ENCODE results near the gene REELD1. TPM values are rescaled to one million over a fixed set of nuclear protein-coding genes. Genes with fewer than 3 reads are reported as not detected.

REELD1 gene
- total RNA-seq, 2 donors from 2014 or later: 0.79 to 0.97 TPM

DNA sequence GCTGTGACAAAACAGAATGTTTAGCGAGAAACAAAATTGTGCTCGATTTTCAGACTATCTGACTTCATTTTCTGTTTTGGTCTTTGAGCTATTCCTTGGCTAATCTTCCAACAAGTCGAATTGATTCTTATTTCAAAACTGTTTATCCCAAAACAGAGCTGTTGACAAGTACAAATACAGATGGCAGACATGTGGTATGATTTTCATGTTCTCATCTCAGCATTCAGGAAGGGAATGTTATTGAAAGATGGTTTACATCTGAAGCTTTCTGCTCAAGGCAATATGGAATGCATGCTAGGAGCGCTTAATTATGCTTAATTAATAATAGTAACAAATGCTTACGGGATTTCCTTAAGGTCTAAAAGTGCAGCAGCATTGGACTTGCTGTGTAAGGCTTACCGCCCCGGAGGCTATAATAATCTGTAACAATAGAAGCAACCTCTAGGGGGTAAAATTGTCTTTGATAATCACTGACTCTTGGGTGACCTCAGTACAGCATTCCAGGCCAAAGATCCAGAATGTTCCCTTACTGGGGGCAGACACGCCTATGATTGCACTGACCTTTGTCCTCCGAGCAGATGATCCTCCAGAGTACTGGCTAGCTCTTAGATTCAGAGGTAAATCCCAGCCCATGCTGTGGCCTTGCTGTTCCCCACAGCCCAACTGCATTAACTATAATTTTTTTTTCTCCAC is 22.4 kb upstream of the REELD1 start:
- H3K4me3 Mint-ChIP-seq: no peak overlapping the region
- no peaks in the 10 kb centered on the region for H3K9me3 Mint-ChIP-seq
- H3K27me3 Mint-ChIP-seq (ENCODE audit: low read depth): no peaks in the 10 kb centered on the region
- H3K27ac Mint-ChIP-seq: peak overlapping the region; percentile 19
- H3K36me3 Mint-ChIP-seq (ENCODE audit: insufficient read depth in 2 of 2): peaks cover 11 to 20% of the 10 kb centered on the region in 2 donors
- DNase-seq: no peak
- peaks cover 18% of the 10 kb centered on the region for H3K4me1 Mint-ChIP-seq (ENCODE audit: low read depth)
- ATAC-seq (replicated peaks in 1 of 2): no peak

DNA sequence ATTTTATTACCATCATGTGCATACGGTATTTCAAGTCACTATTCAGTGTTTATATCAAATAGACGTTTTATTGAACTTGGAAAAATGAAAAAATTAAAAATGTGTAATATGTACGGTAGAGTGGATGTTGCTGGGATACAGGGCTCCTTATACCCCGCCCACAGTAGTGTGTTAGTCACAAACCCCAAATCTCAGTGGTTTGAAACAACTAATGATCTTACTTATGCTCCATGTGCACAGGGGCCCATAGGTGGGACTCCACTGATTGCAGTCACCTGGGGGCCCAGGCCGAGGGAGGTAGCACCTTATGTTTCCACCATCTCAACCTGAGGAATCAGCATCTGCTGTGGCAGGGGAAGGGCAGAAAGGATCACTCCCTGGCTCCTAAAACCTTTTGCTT is 20.7 kb upstream of the REELD1 start:
- H3K36me3 Mint-ChIP-seq (ENCODE audit: insufficient read depth in 2 of 2): peaks cover 9 to 15% of the 10 kb centered on the region in 2 donors
- H3K4me3 Mint-ChIP-seq: no peak overlapping the region
- no peaks in the 10 kb centered on the region for H3K9me3 Mint-ChIP-seq
- peaks cover 18% of the 10 kb centered on the region for H3K4me1 Mint-ChIP-seq (ENCODE audit: low read depth)
- no peaks in the 10 kb centered on the region for H3K27me3 Mint-ChIP-seq (ENCODE audit: low read depth)
- no peak overlapping the region for H3K27ac Mint-ChIP-seq
- ATAC-seq (replicated peaks in 1 of 2): peak; percentile 61 to 66
- DNase-seq: peak; percentile 8 to 18

DNA sequence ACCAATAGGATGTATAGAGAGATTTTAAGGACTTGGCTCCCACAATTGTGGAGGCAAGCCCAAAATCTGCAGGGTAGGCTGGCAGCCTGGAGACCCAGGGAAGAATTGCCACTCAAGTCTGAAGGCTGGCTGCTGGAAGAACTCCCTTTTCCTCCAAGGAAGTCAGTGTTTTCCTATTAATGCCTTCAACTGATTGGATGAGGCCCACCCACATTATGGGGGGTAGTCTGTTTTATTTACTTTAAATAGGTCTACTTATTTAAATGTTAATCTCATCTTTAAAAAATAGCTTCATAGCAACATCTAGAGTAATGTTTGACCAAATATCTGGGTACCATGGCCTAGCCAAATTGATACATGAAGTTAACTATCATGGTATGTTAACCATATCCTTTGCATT is 20.1 kb upstream of the REELD1 start:
- Mint-ChIP-seq H3K4me1 (ENCODE audit: low read depth) (peaks cover 18% of the 10 kb centered on the region), H3K9me3 (no peaks in the 10 kb centered on the region), H3K27ac (no peak overlapping the region), H3K4me3 (no peak overlapping the region), H3K27me3 (ENCODE audit: low read depth) (no peaks in the 10 kb centered on the region), H3K36me3 (ENCODE audit: insufficient read depth in 2 of 2) (peaks cover 9 to 14% of the 10 kb centered on the region in 2 donors)
- ATAC-seq (replicated peaks in 1 of 2): no peak
- DNase-seq: no peak

DNA sequence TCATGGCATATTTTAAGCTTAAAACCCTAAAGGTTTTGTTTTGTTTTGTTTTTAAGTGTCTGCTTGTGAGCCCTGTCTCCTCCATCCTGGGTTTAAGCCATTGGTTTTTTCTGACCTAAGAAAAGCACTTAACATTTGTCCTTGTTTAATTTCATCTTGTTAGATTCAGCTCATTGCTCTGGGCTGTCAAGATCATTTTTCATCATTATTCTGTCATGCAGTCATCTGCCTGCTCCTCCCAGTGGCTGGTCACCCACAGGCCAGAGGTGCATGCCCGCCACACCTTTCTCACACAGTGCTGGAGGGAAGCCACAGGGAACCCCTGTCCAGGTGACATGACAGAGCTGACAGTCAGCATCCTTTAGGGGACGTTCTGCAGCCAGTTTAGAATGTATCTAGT is 11.7 kb upstream of the REELD1 start:
- H3K4me3 Mint-ChIP-seq: no peak overlapping the region
- peaks cover 3 to 7% of the 10 kb centered on the region in 2 donors for H3K36me3 Mint-ChIP-seq (ENCODE audit: insufficient read depth in 2 of 2)
- no peak for ATAC-seq (replicated peaks in 1 of 2)
- DNase-seq: no peak
- no peaks in the 10 kb centered on the region for H3K4me1 Mint-ChIP-seq (ENCODE audit: low read depth)
- H3K27me3 Mint-ChIP-seq (ENCODE audit: low read depth): no peaks in the 10 kb centered on the region
- no peaks in the 10 kb centered on the region for H3K9me3 Mint-ChIP-seq
- no peak overlapping the region for H3K27ac Mint-ChIP-seq

DNA sequence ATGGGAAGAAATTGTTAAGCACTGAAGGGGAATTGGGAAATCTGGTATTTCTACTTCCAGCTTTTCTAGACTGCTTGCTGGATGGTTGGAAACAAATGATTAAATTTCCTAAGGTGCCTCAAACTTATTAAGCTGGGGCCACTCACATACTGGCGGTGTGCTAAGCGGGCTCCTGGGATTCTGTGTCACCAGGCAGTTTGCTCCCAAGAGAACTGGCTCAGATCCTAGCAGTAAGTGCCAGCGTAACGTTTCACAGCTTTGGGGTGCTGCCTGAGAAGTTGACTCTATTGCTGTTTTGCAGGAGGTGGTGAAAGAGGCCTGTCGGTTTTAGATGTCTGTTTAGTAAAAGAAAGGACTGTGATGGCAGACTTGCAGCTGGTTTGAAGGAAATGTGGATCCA is 6.9 kb upstream of the REELD1 start:
- DNase-seq: no peak
- ATAC-seq (replicated peaks in 1 of 2): no peak
- no peak overlapping the region for H3K4me3 Mint-ChIP-seq
- H3K27me3 Mint-ChIP-seq (ENCODE audit: low read depth): peaks cover 8% of the 10 kb centered on the region
- H3K9me3 Mint-ChIP-seq: no peaks in the 10 kb centered on the region
- H3K27ac Mint-ChIP-seq: no peak overlapping the region
- no peaks in the 10 kb centered on the region for H3K4me1 Mint-ChIP-seq (ENCODE audit: low read depth)
- peaks cover 3 to 7% of the 10 kb centered on the region in 2 donors for H3K36me3 Mint-ChIP-seq (ENCODE audit: insufficient read depth in 2 of 2)

DNA sequence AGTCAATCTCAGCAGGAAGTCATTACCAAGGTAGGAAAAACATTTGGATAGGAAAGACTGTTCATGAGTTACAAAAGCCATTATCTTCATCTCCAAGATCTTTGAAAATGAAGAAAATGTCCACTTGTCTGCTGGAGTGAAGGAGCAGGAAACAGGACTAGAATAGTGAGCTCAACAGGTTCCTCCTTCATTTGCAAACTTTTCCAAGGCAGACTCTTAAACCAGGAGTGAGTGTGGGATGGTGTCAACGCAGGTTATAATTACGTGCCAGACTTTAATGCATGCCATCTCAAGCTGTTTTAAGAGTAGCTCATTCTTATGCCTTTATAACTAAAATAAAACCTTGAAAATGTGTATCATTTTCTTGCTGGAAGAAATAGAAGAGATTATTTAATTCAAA is 3.4 kb upstream of the REELD1 start:
- Mint-ChIP-seq H3K27ac (no peak overlapping the region), H3K9me3 (no peaks in the 10 kb centered on the region), H3K36me3 (ENCODE audit: insufficient read depth in 2 of 2) (no peaks in the 10 kb centered on the region), H3K27me3 (ENCODE audit: low read depth) (peaks cover 8% of the 10 kb centered on the region), H3K4me3 (no peak overlapping the region), H3K4me1 (ENCODE audit: low read depth) (no peaks in the 10 kb centered on the region)
- ATAC-seq (replicated peaks in 1 of 2) (no peak), DNase-seq (no peak)

DNA sequence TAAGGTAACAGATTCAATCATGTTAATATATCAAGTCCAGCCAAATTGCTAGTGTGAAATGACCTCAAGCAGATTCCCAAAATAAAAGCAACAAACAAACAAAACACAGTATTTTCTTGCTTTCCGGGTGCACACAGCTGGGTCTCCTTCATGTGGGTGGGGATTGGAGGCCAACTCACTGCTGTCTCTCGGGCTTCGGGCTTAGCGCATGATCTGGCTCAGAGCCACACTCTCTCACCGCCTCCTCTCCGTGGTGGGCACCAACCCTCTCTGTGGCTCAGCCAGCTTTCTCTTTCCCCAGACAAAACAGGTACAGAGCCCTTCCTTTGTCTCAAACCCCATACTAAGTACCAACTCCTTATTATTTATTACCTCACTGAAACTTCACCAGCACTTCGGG is 2.9 kb upstream of the REELD1 start:
- Mint-ChIP-seq H3K4me3 (no peak overlapping the region), H3K9me3 (no peaks in the 10 kb centered on the region), H3K27ac (no peak overlapping the region), H3K4me1 (ENCODE audit: low read depth) (no peaks in the 10 kb centered on the region), H3K27me3 (ENCODE audit: low read depth) (peaks cover 8% of the 10 kb centered on the region), H3K36me3 (ENCODE audit: insufficient read depth in 2 of 2) (no peaks in the 10 kb centered on the region)
- DNase-seq (no peak), ATAC-seq (replicated peaks in 1 of 2) (no peak)

DNA sequence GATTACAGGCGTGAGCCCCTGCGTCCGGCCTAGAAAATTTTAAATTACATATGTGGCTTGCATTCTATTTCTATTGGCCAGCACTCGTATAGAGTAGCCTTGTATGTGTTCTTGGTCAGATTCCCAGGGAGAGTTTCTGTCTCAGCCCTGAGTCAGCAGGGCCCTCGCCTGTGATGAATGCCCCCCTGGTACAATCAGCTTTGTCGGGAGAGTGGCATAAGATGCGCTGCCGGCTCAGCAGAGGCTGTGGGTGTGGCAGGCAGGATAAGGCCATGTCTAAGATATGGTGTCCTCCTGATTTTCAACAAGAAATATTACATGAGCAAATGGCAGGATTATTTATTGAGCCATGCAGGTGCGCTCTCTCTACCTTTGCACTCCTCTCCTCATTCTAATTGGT is 1.6 kb upstream of the REELD1 start:
- no peaks in the 10 kb centered on the region for H3K36me3 Mint-ChIP-seq (ENCODE audit: insufficient read depth in 2 of 2)
- peaks cover 8% of the 10 kb centered on the region for H3K27me3 Mint-ChIP-seq (ENCODE audit: low read depth)
- ATAC-seq (replicated peaks in 1 of 2) (no peak), DNase-seq (no peak)
- H3K4me3 Mint-ChIP-seq: no peak overlapping the region
- no peaks in the 10 kb centered on the region for H3K9me3 Mint-ChIP-seq
- no peak overlapping the region for H3K27ac Mint-ChIP-seq
- H3K4me1 Mint-ChIP-seq (ENCODE audit: low read depth): no peaks in the 10 kb centered on the region

DNA sequence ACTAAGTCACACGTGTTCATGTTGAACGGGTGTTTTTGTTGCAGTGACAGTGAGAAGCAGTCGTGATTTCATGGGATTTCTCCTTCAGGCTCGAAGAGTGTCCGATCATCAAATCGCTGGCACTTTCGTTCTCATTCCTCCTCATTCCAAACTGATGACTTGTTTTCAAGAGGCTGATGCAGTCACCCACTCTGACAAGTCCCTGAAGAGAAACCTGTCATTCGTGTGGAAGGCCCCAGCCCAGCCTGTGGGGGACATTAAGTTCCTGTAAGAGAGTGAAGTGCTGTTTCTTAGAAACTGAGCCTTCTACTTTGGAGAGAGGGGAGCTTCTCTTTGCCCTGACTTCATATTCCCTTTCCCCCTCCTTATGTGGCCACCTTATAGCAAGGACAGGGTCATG is 8.0 kb downstream of the REELD1 start:
- Mint-ChIP-seq H3K4me1 (ENCODE audit: low read depth) (no peaks in the 10 kb centered on the region), H3K9me3 (no peaks in the 10 kb centered on the region), H3K36me3 (ENCODE audit: insufficient read depth in 2 of 2) (no peaks in the 10 kb centered on the region), H3K27me3 (ENCODE audit: low read depth) (no peaks in the 10 kb centered on the region), H3K27ac (peak overlapping the region; percentile 72), H3K4me3 (no peak overlapping the region)
- no peak for DNase-seq
- ATAC-seq (replicated peaks in 1 of 2): no peak

DNA sequence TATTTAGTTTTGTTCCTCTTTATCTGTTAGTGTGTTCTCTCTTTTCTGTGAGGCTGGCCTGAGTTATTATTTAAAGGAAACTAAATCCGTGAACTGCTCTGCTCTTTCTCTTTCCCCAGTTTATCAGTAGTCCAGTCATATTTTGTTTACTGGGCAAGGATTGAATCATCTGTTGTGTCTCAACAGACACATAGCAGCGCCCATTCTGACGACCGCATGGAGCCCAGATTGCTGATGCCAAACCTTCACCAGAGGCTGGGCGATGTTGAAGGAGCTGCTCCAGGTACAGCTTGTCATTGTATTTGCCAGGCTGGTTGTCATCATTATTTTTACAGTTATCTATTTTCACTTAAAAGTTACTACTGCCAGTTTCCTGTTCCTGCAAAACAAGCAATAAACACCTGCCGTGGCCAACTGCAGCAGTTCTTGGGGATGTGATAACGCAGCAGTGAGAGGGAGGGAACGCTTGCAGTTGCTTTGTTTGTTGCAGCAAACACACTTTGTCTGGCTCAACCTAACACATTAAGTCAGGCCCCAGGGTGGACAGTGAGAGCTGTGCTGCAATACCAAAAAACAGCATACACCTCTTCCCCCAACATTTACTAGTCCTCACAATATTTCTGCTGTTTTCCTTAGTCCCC is 10.1 kb downstream of the REELD1 start:
- no peak for DNase-seq
- H3K4me3 Mint-ChIP-seq: no peak overlapping the region
- no peaks in the 10 kb centered on the region for H3K27me3 Mint-ChIP-seq (ENCODE audit: low read depth)
- H3K4me1 Mint-ChIP-seq (ENCODE audit: low read depth): no peaks in the 10 kb centered on the region
- H3K36me3 Mint-ChIP-seq (ENCODE audit: insufficient read depth in 2 of 2): no peaks in the 10 kb centered on the region
- H3K27ac Mint-ChIP-seq: no peak overlapping the region
- no peak for ATAC-seq (replicated peaks in 1 of 2)
- no peaks in the 10 kb centered on the region for H3K9me3 Mint-ChIP-seq

DNA sequence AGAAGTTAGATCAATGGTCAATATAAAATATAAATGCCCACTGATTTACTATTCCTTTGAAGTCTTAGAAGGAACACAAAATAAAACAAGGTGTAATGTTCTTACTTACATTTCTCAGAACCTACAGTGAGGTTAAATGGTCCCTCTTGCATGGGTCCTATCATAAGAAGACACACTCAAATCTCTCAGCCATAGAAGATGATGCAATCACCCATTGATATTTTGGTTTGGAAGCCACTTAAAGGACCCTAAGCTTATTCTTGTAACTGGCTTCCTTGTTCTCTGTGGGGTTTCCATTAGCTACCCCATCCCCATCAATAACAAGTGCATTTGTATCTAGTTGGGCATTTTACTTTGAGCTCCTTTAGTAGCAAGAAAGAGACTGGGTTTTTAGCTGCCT is 15.1 kb downstream of the REELD1 start:
- H3K4me1 Mint-ChIP-seq (ENCODE audit: low read depth): no peaks in the 10 kb centered on the region
- peaks cover 5 to 6% of the 10 kb centered on the region in 2 donors for H3K9me3 Mint-ChIP-seq
- ATAC-seq (replicated peaks in 1 of 2): no peak
- H3K27ac Mint-ChIP-seq: no peak overlapping the region
- no peak overlapping the region for H3K4me3 Mint-ChIP-seq
- H3K27me3 Mint-ChIP-seq (ENCODE audit: low read depth): no peaks in the 10 kb centered on the region
- no peaks in the 10 kb centered on the region for H3K36me3 Mint-ChIP-seq (ENCODE audit: insufficient read depth in 2 of 2)
- DNase-seq: no peak

DNA sequence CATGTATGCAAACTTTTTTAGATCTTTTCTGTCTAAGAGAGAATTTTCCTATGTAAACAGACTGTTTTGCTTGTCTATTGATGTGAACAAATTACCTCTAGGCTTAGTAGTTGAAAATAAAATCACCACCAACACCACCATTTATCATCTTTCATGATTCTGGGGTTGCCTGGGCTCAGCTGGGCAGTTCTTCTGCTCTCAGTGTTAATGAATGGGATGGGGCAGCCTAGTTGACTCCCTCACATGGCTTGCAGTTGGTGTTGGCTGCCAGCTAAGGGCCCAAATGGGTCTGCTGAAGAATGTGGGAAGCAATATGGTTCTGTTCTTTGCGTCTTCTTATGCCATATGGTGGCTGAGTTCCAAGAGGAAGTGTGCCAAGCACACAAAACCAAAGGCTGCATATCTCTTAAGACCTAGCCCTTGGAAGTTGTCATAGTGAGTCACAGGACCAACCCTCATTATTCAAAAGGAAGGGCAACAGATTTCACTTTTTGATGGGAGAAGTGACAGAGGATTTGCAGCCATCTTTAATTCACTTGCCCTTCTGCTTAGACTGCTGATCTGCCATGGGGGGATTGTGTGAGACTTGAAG is 17.9 kb downstream of the REELD1 start:
- peaks cover 5 to 6% of the 10 kb centered on the region in 2 donors for H3K9me3 Mint-ChIP-seq
- no peaks in the 10 kb centered on the region for H3K36me3 Mint-ChIP-seq (ENCODE audit: insufficient read depth in 2 of 2)
- ATAC-seq (replicated peaks in 1 of 2): no peak
- no peak overlapping the region for H3K4me3 Mint-ChIP-seq
- no peak overlapping the region for H3K27ac Mint-ChIP-seq
- no peak for DNase-seq
- H3K27me3 Mint-ChIP-seq (ENCODE audit: low read depth): no peaks in the 10 kb centered on the region
- H3K4me1 Mint-ChIP-seq (ENCODE audit: low read depth): no peaks in the 10 kb centered on the region

DNA sequence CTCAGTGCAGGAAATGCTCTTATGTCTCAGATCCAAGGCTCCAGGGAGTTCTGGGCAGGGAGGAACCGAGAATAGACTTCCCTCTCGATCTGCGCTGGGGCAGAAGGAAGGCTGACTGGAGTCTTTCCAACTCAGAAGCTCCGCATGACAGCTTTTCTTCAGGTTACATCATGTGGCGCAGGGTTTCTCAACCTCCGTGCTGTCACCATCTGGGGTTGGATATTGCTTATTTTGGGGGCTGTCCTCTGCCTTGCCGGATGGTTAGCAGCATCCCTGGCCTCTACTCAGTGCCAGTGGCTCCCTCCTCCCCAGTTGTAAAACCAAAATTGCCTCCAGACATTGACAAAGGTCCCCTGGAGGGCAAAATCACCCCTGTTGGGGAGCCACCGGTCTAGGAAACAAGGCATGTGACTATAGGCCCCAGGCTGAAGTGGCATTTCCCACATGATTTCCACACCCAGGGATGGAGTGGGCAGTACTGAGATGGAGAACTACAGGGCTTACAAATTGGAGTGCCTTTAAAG is 21.4 kb downstream of the REELD1 start:
- DNase-seq: no peak
- ATAC-seq (replicated peaks in 1 of 2): no peak
- Mint-ChIP-seq H3K36me3 (ENCODE audit: insufficient read depth in 2 of 2) (no peaks in the 10 kb centered on the region), H3K4me3 (no peak overlapping the region), H3K4me1 (ENCODE audit: low read depth) (no peaks in the 10 kb centered on the region), H3K27me3 (ENCODE audit: low read depth) (peaks cover 7% of the 10 kb centered on the region), H3K27ac (no peak overlapping the region), H3K9me3 (peaks cover 5 to 6% of the 10 kb centered on the region in 2 donors)
